PC-9 (cell line): ENCODE measurements around the gene SLC38A3. TPM values are rescaled to one million over a fixed set of nuclear protein-coding genes. Genes with fewer than 3 reads are reported as not detected.

Experiments used
- BruUV-seq: library from RNA; stranded (reverse); fragments of 400-500 nt; replicated peaks from 2 replicates; lab custom pipeline; 2021; lab: Mats Ljungman, UMichigan
- CTCF ChIA-PET: fragments of 300-600 bp; sonication (Branson Sonifier 250); formaldehyde crosslinking; loops from one replicate; lab custom pipeline; 2022; ENCODE audit warnings: antibody characterized with exemption; lab: Charles Lee
- POLR2A ChIA-PET: fragments of 300-600 bp; sonication (Branson Sonifier 250); formaldehyde crosslinking; loops from one replicate; lab custom pipeline; 2022; ENCODE audit warnings: antibody characterized with exemption; ENCODE audit not compliant: unreplicated experiment; lab: Charles Lee
- DNase-seq, 2 experiments: peaks; one replicate each; pipeline versions ENCODE4 v3.0.0 to v3.0.0-alpha.2; 2015 to 2022; ENCODE audit warnings: mixed read lengths in 1 of 2
- H2AFZ ChIP-seq: fragments of 200-600 bp; sonication (generic); 2 replicates; pipeline ENCODE4 v1.8.1; 2017; ENCODE audit warnings: antibody characterized with exemption
- H3F3A ChIP-seq: fragments of 200-600 bp; sonication (generic); 2 replicates; pipeline ENCODE4 v1.8.1; 2017; ENCODE audit warnings: antibody characterized with exemption, mild to moderate bottlenecking, low read depth; ENCODE audit not compliant: insufficient read depth
- H3K27ac ChIP-seq: fragments of 200-600 bp; sonication (generic); 2 replicates; pipeline ENCODE4 v1.6.1; 2016; ENCODE audit warnings: mixed run types
- H3K27me3 ChIP-seq: fragments of 200-600 bp; sonication (generic); 2 replicates; pipeline ENCODE4 v1.6.1; 2016; ENCODE audit warnings: low read depth, mixed run types; ENCODE audit not compliant: insufficient read depth
- H3K36me3 ChIP-seq: fragments of 200-600 bp; sonication (generic); 2 replicates; pipeline ENCODE4 v1.6.1; 2016; ENCODE audit warnings: low read depth, mixed run types
- H3K4me1 ChIP-seq: fragments of 200-600 bp; sonication (generic); replicated peaks from 2 replicates; pipeline ENCODE4 v1.6.1; 2016; ENCODE audit warnings: mixed run types; ENCODE audit not compliant: insufficient read depth
- H3K4me2 ChIP-seq: fragments of 200-600 bp; sonication (generic); 2 replicates; pipeline ENCODE4 v1.6.1; 2017; ENCODE audit warnings: mixed run types
- H3K4me3 ChIP-seq: fragments of 200-600 bp; sonication (generic); 2 replicates; pipeline ENCODE4 v1.6.1; 2016; ENCODE audit warnings: mixed run types
- H3K79me2 ChIP-seq: fragments of 200-600 bp; sonication (generic); 2 replicates; pipeline ENCODE4 v1.6.1; 2017; ENCODE audit warnings: low read depth, mixed run types
- H3K9me2 ChIP-seq: fragments of 200-600 bp; sonication (generic); 2 replicates; pipeline ENCODE4 v1.8.1; 2017; ENCODE audit warnings: mild to moderate bottlenecking; ENCODE audit not compliant: insufficient read depth
- H3K9me3 ChIP-seq: fragments of 200-600 bp; sonication (generic); 2 replicates; pipeline ENCODE4 v1.8.1; 2016; ENCODE audit warnings: low read depth; ENCODE audit not compliant: insufficient read depth
- H4K20me1 ChIP-seq: fragments of 200-600 bp; sonication (generic); 2 replicates; pipeline ENCODE4 v1.8.1; 2017; ENCODE audit not compliant: insufficient read depth
- EZH2 ChIP-seq: fragments of 200-600 bp; sonication (generic); IDR thresholded peaks from 2 replicates; pipeline ENCODE4 v1.8.0; 2017; ENCODE audit warnings: antibody characterized with exemption, low read depth
- intact Hi-C: fragments of 100-400 bp; cut with micrococcal nuclease; formaldehyde crosslinking; loops from one replicate; pipeline ENCODE4 v1.10.0; 2022; ENCODE audit not compliant: unreplicated experiment
- total RNA-seq: library from RNA; stranded (reverse); gene quantifications from 2 replicates; pipeline ENCODE4 v1.2.3, GENCODE V29; 2021
- TF ChIP-seq, protein P1 (sequence below): fragments of 200-600 bp; sonication (generic); conservative IDR thresholded peaks from 2 replicates; pipeline ENCODE4 v1.6.1; 2017; ENCODE audit warnings: mixed run types, antibody characterized with exemption, mild to moderate bottlenecking, moderate library complexity

The SLC38A3 gene
- total RNA-seq, 1 experiment from 2014 or later: 0.37 TPM

GRCh38 chr3:50266836-50267235, 61.8 kb downstream of the SLC38A3 start:
- H3K4me2 ChIP-seq: 0 out of 2 replicates have a peak overlapping the region, but pooled peaks have one; percentile 59
- H3K4me3 ChIP-seq: no peak overlapping the region
- H3K9me3 ChIP-seq: no peaks in the 10 kb centered on the region
- H3K79me2 ChIP-seq: peaks cover 15% of the 10 kb centered on the region
- TF ChIP-seq EZH2: no peak
- TF ChIP-seq, protein P1, sequence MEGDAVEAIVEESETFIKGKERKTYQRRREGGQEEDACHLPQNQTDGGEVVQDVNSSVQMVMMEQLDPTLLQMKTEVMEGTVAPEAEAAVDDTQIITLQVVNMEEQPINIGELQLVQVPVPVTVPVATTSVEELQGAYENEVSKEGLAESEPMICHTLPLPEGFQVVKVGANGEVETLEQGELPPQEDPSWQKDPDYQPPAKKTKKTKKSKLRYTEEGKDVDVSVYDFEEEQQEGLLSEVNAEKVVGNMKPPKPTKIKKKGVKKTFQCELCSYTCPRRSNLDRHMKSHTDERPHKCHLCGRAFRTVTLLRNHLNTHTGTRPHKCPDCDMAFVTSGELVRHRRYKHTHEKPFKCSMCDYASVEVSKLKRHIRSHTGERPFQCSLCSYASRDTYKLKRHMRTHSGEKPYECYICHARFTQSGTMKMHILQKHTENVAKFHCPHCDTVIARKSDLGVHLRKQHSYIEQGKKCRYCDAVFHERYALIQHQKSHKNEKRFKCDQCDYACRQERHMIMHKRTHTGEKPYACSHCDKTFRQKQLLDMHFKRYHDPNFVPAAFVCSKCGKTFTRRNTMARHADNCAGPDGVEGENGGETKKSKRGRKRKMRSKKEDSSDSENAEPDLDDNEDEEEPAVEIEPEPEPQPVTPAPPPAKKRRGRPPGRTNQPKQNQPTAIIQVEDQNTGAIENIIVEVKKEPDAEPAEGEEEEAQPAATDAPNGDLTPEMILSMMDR: no peak
- intact Hi-C loops: loop anchor here (5.0 kb wide), 1 partner anchor 70 kb away; no protein-coding TSS in a partner anchor
- peak overlapping the region; percentile 86; the same call in 1 of the 2 replicates for H3K27ac ChIP-seq
- H3K36me3 ChIP-seq: no peaks in the 10 kb centered on the region
- ChIA-PET CTCF (no interaction called here), POLR2A (interaction anchor here (0.6 to 1.6 kb wide), 2 partner anchors 31 to 50 kb away, joined by 4 to 6 read pairs; partner anchors contain the start of gene GNAI2)
- no peaks in the 10 kb centered on the region for H3K27me3 ChIP-seq
- DNase-seq: no peak
- peaks cover 41% of the 10 kb centered on the region for H3F3A ChIP-seq
- H3K9me2 ChIP-seq: no peaks in the 10 kb centered on the region
- no peaks in the 10 kb centered on the region for H4K20me1 ChIP-seq
- no TSS peak for BruUV-seq
- no peak overlapping the region for H2AFZ ChIP-seq
- peaks cover 70% of the 10 kb centered on the region for H3K4me1 ChIP-seq

DNA sequence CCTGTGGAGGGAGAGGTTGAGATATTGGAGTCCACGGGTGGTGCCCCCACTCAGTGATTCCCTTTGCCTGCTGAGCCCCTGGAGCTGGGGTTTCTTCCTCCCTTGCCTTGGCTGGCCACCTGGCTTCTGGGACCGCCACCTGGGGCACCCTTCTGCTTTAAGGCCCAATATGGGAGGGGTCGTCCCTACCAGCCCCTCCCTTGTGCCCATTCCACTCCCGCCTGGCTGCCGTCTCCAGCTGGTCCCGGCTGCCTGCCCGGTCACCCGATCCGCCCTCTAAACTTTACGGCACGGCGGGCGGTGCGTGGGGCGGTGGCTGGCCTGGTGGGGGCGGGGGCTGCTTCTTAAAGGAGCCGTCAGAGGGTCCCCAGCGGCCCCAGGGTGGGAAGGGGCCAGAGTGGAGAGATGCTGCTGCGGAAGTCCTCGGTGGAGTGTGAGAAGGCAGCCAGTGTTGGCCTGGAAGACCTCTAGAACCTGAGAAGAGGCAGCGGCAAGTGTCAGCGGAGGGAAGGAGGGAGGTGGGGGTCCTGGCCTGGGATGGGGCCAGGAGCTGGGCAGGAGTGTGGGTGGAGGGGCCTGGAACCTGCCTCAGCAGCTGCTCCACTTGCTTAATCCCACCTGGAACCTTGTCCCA, 62.3 kb downstream of the SLC38A3 start:
- CTCF ChIA-PET: interaction anchor here (0.6 kb wide), 1 partner anchor 70 kb away, joined by 3 read pairs; no protein-coding TSS in a partner anchor
- Histone ChIP-seq H3K4me1 (peaks cover 76% of the 10 kb centered on the region), H3K4me2 (no peak overlapping the region), H3K79me2 (peaks cover 15% of the 10 kb centered on the region), H3F3A (peaks cover 46% of the 10 kb centered on the region), H3K9me2 (no peaks in the 10 kb centered on the region), H3K36me3 (no peaks in the 10 kb centered on the region), H3K4me3 (no peak overlapping the region), H2AFZ (no peak overlapping the region), H4K20me1 (no peaks in the 10 kb centered on the region), H3K27me3 (no peaks in the 10 kb centered on the region), H3K27ac (no peak overlapping the region), H3K9me3 (no peaks in the 10 kb centered on the region)
- intact Hi-C loops: loop anchor here (5.0 kb wide), 1 partner anchor 70 kb away; no protein-coding TSS in a partner anchor
- POLR2A ChIA-PET: interaction anchor here (0.6 to 1.6 kb wide), 2 partner anchors 32 to 49 kb away, joined by 4 to 6 read pairs; partner anchors contain the start of gene GNAI2
- BruUV-seq: no TSS peak
- TF ChIP-seq, protein P1: no peak
- no peak for TF ChIP-seq EZH2
- no peak for DNase-seq

DNA sequence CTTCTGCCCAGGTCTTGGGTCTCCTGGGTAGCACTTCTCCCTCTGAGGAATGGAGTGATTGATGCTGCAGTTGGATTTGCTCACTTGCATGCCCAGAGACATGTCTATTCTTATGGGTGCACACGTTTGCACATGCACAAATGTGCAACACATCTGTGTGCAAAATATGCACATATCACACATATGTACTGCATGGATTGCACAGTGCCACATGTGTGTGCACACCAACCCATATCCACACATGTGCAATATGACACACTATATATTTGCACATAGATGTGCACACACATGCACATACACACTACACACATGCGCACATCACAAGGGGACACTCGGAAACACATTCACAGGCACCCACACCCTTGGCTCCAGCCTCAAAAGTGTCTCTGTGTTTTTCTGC, 63.2 kb downstream of the SLC38A3 start:
- CTCF ChIA-PET: interaction anchor here (0.6 kb wide), 1 partner anchor 69 kb away, joined by 3 read pairs; no protein-coding TSS in a partner anchor
- intact Hi-C loops: loop anchor here (2.0 to 5.0 kb wide), 2 partner anchors 49 to 69 kb away; no protein-coding TSS in a partner anchor
- H2AFZ ChIP-seq: no peak overlapping the region

More for the DNA sequence above, 63.2 kb downstream of the SLC38A3 start:
- no peak for DNase-seq
- no peaks in the 10 kb centered on the region for H3K9me2 ChIP-seq
- peaks cover 48% of the 10 kb centered on the region for H3F3A ChIP-seq
- H3K27ac ChIP-seq: no peak overlapping the region; the same call in 1 of the 2 replicates
- peak overlapping the region; percentile 92 for H3K4me2 ChIP-seq
- peaks cover 80% of the 10 kb centered on the region for H3K4me1 ChIP-seq
- no peaks in the 10 kb centered on the region for H3K9me3 ChIP-seq
- no peaks in the 10 kb centered on the region for H3K27me3 ChIP-seq
- no peak overlapping the region for H3K4me3 ChIP-seq
- POLR2A ChIA-PET: no interaction called here
- peaks cover 15% of the 10 kb centered on the region for H3K79me2 ChIP-seq
- BruUV-seq: no TSS peak
- H3K36me3 ChIP-seq: no peaks in the 10 kb centered on the region
- TF ChIP-seq, protein P1: no peak
- no peak for TF ChIP-seq EZH2
- H4K20me1 ChIP-seq: no peaks in the 10 kb centered on the region
